Breast epithelium (tissue), 3 donors: Measurements from ENCODE around the gene CRLF2.

Source experiments
- POLR2AphosphoS5 ChIP-seq, 3 donors: sonication (generic); formaldehyde crosslinking; IDR thresholded peaks; one replicate each; pipeline ENCODE4 v1.6.1; 2017; ENCODE audit warnings: antibody characterized with exemption in 3 of 3
- TF ChIP-seq, protein P1 (sequence below), 3 donors: fragments of 450-650 bp; IDR thresholded peaks; one replicate each; pipeline ENCODE4 v1.5.1; 2016 to 2017; ENCODE audit warnings: antibody characterized with exemption in 3 of 3, mild to moderate bottlenecking in 3 of 3, moderate library complexity in 3 of 3

- no peak for TF ChIP-seq POLR2AphosphoS5 (IDR thresholded peaks at IDR 0.05)
- TF ChIP-seq, protein P1, sequence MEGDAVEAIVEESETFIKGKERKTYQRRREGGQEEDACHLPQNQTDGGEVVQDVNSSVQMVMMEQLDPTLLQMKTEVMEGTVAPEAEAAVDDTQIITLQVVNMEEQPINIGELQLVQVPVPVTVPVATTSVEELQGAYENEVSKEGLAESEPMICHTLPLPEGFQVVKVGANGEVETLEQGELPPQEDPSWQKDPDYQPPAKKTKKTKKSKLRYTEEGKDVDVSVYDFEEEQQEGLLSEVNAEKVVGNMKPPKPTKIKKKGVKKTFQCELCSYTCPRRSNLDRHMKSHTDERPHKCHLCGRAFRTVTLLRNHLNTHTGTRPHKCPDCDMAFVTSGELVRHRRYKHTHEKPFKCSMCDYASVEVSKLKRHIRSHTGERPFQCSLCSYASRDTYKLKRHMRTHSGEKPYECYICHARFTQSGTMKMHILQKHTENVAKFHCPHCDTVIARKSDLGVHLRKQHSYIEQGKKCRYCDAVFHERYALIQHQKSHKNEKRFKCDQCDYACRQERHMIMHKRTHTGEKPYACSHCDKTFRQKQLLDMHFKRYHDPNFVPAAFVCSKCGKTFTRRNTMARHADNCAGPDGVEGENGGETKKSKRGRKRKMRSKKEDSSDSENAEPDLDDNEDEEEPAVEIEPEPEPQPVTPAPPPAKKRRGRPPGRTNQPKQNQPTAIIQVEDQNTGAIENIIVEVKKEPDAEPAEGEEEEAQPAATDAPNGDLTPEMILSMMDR (IDR thresholded peaks at IDR 0.05) = no peak
Observed at GRCh38 chrX:1231850-1232465, 19.5 kb upstream of the CRLF2 start.
